Loucy (cell line): ENCODE results near the gene TGFB1I1.

ENCODE experiments used
- CTCF ChIP-seq: fragments of 200-600 bp; sonication (generic); conservative IDR thresholded peaks from 2 replicates; pipeline ENCODE4 v1.5.1; 2014; ENCODE audit warnings: mild to moderate bottlenecking, antibody characterized with exemption, low read length
- EZH2phosphoT487 ChIP-seq: fragments of 200-600 bp; IDR thresholded peaks from 2 replicates; pipeline ENCODE4 v1.6.1; 2018; ENCODE audit warnings: antibody characterized with exemption, mild to moderate bottlenecking, moderate library complexity, borderline replicate concordance

GRCh38 chr16:31464781-31465260, 7.1 kb upstream of the TGFB1I1 start:
- no peak for TF ChIP-seq CTCF
- TF ChIP-seq EZH2phosphoT487: no peak
